Vagina (tissue), 2 donors: ENCODE data around the gene SAP30BP. TPM values are rescaled to one million over a fixed set of nuclear protein-coding genes. Genes with fewer than 3 reads are reported as not detected.

Source experiments
- DNase-seq, 2 donors: peaks; one replicate each; pipeline ENCODE4 v3.0.0-alpha.2; 2017; ENCODE audit errors: extremely low spot score in 2 of 2
- H3K27ac ChIP-seq: fragments of 200-600 bp; sonication (generic); one replicate; pipeline ENCODE4 v1.5.1; 2019
- H3K27me3 ChIP-seq: fragments of 200-600 bp; sonication (generic); one replicate; pipeline ENCODE4 v1.5.1; 2019
- H3K36me3 ChIP-seq, 2 donors: fragments of 200-600 bp; sonication (generic); one replicate each; pipeline ENCODE4 v1.5.1; 2017 to 2019
- H3K4me1 ChIP-seq: fragments of 200-600 bp; sonication (generic); one replicate; pipeline ENCODE4 v1.5.1; 2019
- H3K4me3 ChIP-seq, 2 donors: fragments of 200-600 bp; sonication (generic); 1 replicate in 1 of 2; 2 replicates in 1 of 2; pipeline ENCODE4 v1.5.1; 2016 to 2019
- H3K9me3 ChIP-seq: fragments of 200-600 bp; sonication (generic); one replicate; pipeline ENCODE4 v1.5.1; 2019
- POLR2A ChIP-seq, 2 donors: fragments of 450-650 bp; IDR thresholded peaks; one replicate each; pipeline ENCODE4 v1.6.1; 2017; ENCODE audit warnings: antibody characterized with exemption in 2 of 2, mild to moderate bottlenecking in 2 of 2, moderate library complexity in 2 of 2
- POLR2AphosphoS5 ChIP-seq, 2 donors: sonication (generic); formaldehyde crosslinking; IDR thresholded peaks; one replicate each; pipeline ENCODE4 v1.9.0; 2017; ENCODE audit warnings: antibody characterized with exemption in 2 of 2, mild to moderate bottlenecking in 2 of 2, low read depth in 1 of 2; ENCODE audit not compliant: insufficient read depth in 1 of 2
- intact Hi-C: fragments of 100-400 bp; cut with DNase I; formaldehyde crosslinking; loops from one replicate; pipeline ENCODE4 v1.15.1; 2023
- total RNA-seq: library from RNA; depleted of rRNA; stranded (reverse); fragments of >200 nt; gene quantifications from one replicate; pipeline ENCODE4 v1.2.3, GENCODE V29; 2016
- TF ChIP-seq, protein P1 (sequence below), 3 experiments: fragments of 450-650 bp in 2 of 3; fragments of 200-600 bp in 1 of 3; sonication (generic) in 1 of 3; IDR thresholded peaks; one replicate each; pipeline ENCODE4 v1.5.1; 2017 to 2019; ENCODE audit warnings: antibody characterized with exemption in 3 of 3, mild to moderate bottlenecking in 2 of 3, moderate library complexity in 2 of 3

SAP30BP gene
- total RNA-seq, 1 donor from 2014 or later: 79.1 TPM

DNA sequence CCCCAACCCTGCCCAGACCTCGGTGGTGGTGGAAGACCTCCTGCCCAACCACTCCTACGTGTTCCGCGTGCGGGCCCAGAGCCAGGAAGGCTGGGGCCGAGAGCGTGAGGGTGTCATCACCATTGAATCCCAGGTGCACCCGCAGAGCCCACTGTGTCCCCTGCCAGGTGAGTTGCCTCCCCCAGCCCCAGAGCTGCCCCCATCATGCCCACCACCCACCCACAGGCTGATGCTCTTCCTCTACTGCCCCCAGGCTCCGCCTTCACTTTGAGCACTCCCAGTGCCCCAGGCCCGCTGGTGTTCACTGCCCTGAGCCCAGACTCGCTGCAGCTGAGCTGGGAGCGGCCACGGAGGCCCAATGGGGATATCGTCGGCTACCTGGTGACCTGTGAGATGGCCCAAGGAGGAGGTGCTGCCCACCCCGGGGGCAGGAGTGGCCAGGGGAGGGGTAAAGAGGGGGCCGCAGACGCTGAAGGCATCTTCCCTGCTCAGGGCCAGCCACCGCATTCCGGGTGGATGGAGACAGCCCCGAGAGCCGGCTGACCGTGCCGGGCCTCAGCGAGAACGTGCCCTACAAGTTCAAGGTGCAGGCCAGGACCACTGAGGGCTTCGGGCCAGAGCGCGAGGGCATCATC lies 89.4 kb downstream of the SAP30BP start:
- Histone ChIP-seq H3K36me3 (peaks cover 0 to 15% of the 10 kb centered on the region in 2 donors), H3K9me3 (no peaks in the 10 kb centered on the region), H3K27ac (no peak overlapping the region), H3K27me3 (no peaks in the 10 kb centered on the region), H3K4me3 (no peak overlapping the region), H3K4me1 (peaks cover 19% of the 10 kb centered on the region)
- DNase-seq: no peak
- no peak for TF ChIP-seq POLR2A (IDR thresholded peaks at IDR 0.05)
- TF ChIP-seq, protein P1, sequence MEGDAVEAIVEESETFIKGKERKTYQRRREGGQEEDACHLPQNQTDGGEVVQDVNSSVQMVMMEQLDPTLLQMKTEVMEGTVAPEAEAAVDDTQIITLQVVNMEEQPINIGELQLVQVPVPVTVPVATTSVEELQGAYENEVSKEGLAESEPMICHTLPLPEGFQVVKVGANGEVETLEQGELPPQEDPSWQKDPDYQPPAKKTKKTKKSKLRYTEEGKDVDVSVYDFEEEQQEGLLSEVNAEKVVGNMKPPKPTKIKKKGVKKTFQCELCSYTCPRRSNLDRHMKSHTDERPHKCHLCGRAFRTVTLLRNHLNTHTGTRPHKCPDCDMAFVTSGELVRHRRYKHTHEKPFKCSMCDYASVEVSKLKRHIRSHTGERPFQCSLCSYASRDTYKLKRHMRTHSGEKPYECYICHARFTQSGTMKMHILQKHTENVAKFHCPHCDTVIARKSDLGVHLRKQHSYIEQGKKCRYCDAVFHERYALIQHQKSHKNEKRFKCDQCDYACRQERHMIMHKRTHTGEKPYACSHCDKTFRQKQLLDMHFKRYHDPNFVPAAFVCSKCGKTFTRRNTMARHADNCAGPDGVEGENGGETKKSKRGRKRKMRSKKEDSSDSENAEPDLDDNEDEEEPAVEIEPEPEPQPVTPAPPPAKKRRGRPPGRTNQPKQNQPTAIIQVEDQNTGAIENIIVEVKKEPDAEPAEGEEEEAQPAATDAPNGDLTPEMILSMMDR (IDR thresholded peaks at IDR 0.05): no peak
- no peak for TF ChIP-seq POLR2AphosphoS5 (IDR thresholded peaks at IDR 0.05; ENCODE audit: insufficient read depth in 1 of 2, low read depth in 1 of 2)
- intact Hi-C loops: no loop called here

DNA sequence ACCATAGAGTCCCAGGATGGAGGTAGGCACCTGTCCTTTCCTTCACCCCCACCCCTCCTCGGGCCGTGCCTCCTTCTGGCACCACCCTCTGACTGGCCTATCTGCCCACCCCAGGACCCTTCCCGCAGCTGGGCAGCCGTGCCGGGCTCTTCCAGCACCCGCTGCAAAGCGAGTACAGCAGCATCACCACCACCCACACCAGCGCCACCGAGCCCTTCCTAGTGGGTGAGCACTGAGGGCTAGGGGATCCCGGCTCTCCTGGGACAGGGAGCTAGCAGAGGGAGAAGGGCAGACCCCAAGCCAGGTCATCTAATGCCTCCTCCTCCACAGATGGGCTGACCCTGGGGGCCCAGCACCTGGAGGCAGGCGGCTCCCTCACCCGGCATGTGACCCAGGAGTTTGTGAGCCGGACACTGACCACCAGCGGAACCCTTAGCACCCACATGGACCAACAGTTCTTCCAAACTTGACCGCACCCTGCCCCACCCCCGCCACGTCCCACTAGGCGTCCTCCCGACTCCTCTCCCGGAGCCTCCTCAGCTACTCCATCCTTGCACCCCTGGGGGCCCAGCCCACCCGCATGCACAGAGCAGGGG lies 90.0 kb downstream of the SAP30BP start:
- TF ChIP-seq, protein P1 (IDR thresholded peaks at IDR 0.05): no peak
- no peak for TF ChIP-seq POLR2AphosphoS5 (IDR thresholded peaks at IDR 0.05; ENCODE audit: insufficient read depth in 1 of 2, low read depth in 1 of 2)
- no peak for TF ChIP-seq POLR2A (IDR thresholded peaks at IDR 0.05)

More for the DNA sequence above, 90.0 kb downstream of the SAP30BP start:
- intact Hi-C loops: no loop called here
- no peak overlapping the region for H3K27ac ChIP-seq
- H3K27me3 ChIP-seq: no peaks in the 10 kb centered on the region
- no peak for DNase-seq
- H3K4me1 ChIP-seq: peaks cover 19% of the 10 kb centered on the region
- no peaks in the 10 kb centered on the region for H3K9me3 ChIP-seq
- H3K4me3 ChIP-seq: no peak overlapping the region
- H3K36me3 ChIP-seq: peaks cover 0 to 15% of the 10 kb centered on the region in 2 donors

Other genes starting within 250 kb of the SAP30BP start
- gene TMEM94, start 210.7 kb upstream of the SAP30BP start, total RNA-seq: 43.2 TPM
- gene CASKIN2, start 151.8 kb upstream of the SAP30BP start, total RNA-seq: 19.9 TPM
- gene TSEN54, start 150.8 kb upstream of the SAP30BP start, total RNA-seq: 30.9 TPM
- gene LLGL2, start 141.6 kb upstream of the SAP30BP start, total RNA-seq: 44.9 TPM
- gene MYO15B, start 79.5 kb upstream of the SAP30BP start, total RNA-seq: 160 TPM
- 2.2 TPM for gene SMIM5, start 33.9 kb upstream of the SAP30BP start, total RNA-seq
- gene RECQL5, start 184 bp upstream of the SAP30BP start, total RNA-seq: 44.0 TPM
- gene ITGB4, start 54.1 kb downstream of the SAP30BP start, total RNA-seq: 169 TPM
- 18.4 TPM for gene GALK1, start 97.9 kb downstream of the SAP30BP start, total RNA-seq
- 35.1 TPM for gene UNK, start 117.5 kb downstream of the SAP30BP start, total RNA-seq
- 32.7 TPM for gene UNC13D, start 177.1 kb downstream of the SAP30BP start, total RNA-seq
- 54.3 TPM for gene WBP2, start 188.0 kb downstream of the SAP30BP start, total RNA-seq
- 63.3 TPM for gene TRIM47, start 211.2 kb downstream of the SAP30BP start, total RNA-seq
- gene TRIM65, start 229.6 kb downstream of the SAP30BP start, total RNA-seq: 59.9 TPM
- gene MRPL38, start 237.5 kb downstream of the SAP30BP start, total RNA-seq: 67.8 TPM